HG03457 (cell line): Measurements from ENCODE around the gene ACADSB.

Experiments used
- ATAC-seq: cut with Tn5 transposase; IDR thresholded peaks from one replicate; pipeline ENCODE4 v1.9.1; 2021; ENCODE audit warnings: moderate number of reproducible peaks; ENCODE audit not compliant: unreplicated experiment

ACADSB gene

GRCh38 chr10:123001370-123001769, 7.4 kb upstream of the ACADSB start:
- ATAC-seq: no peak

- ATAC-seq: no peak
Measured at GRCh38 chr10:123004298-123004697, 4.5 kb upstream of the ACADSB start.

- no peak for ATAC-seq
Measured at GRCh38 chr10:123007558-123008354, 1.1 kb upstream of the ACADSB start.

GRCh38 chr10:123009105-123009820, 457 bp downstream of the ACADSB start:
- peak; percentile 20 for ATAC-seq

GRCh38 chr10:123011987-123012386, 3.2 kb downstream of the ACADSB start:
- no peak for ATAC-seq

GRCh38 chr10:123013456-123014419, 4.9 kb downstream of the ACADSB start:
- ATAC-seq: no peak

GRCh38 chr10:123014772-123015171, 6.0 kb downstream of the ACADSB start:
- ATAC-seq: no peak

GRCh38 chr10:123016228-123016627, 7.4 kb downstream of the ACADSB start:
- no peak for ATAC-seq

- no peak for ATAC-seq
Measured at GRCh38 chr10:123017421-123018165, 8.8 kb downstream of the ACADSB start.

- ATAC-seq: no peak
Measured at GRCh38 chr10:123018531-123018930, 9.7 kb downstream of the ACADSB start.

GRCh38 chr10:123019264-123019663, 10.5 kb downstream of the ACADSB start:
- ATAC-seq: no peak

GRCh38 chr10:123019941-123020703, 11.3 kb downstream of the ACADSB start:
- ATAC-seq: no peak

- ATAC-seq: no peak
Measured at GRCh38 chr10:123021517-123021916, 12.7 kb downstream of the ACADSB start.

- ATAC-seq: no peak
Measured at GRCh38 chr10:123024540-123024939, 15.7 kb downstream of the ACADSB start.

- ATAC-seq: no peak
Measured at GRCh38 chr10:123026302-123026701, 17.5 kb downstream of the ACADSB start.

- no peak for ATAC-seq
Measured at GRCh38 chr10:123027861-123028260, 19.1 kb downstream of the ACADSB start.

- no peak for ATAC-seq
Measured at GRCh38 chr10:123031124-123031523, 22.3 kb downstream of the ACADSB start.

GRCh38 chr10:123034332-123034731, 25.5 kb downstream of the ACADSB start:
- ATAC-seq: no peak

GRCh38 chr10:123035467-123036086, 26.8 kb downstream of the ACADSB start:
- ATAC-seq: no peak
